Putamen (tissue), 1 donor: ENCODE results near the gene PLB1.

Experiments
- DNase-seq: peaks from one replicate; pipeline ENCODE4 v3.0.0-alpha.2; 2016; ENCODE audit warnings: low spot score

PLB1 gene

DNA sequence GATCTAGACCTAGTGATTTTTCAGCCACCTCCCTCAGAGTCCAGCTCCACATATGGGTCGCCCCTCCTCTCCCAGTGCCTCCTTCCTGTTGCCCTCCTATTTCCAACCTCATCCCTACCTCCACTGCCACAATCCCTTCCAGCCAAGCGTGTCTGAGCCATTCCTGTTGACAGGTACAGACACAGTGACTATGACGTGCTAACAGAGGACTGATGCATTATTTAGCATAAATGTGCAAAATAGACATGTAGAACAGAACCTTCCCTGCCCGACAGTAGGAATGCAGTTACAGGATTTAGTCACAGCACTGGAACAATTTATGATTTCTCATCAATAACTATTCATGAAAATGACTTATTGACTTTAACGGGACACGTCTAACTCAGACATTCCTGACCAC, 171.4 kb downstream of the PLB1 start:
- no peak for DNase-seq

DNA sequence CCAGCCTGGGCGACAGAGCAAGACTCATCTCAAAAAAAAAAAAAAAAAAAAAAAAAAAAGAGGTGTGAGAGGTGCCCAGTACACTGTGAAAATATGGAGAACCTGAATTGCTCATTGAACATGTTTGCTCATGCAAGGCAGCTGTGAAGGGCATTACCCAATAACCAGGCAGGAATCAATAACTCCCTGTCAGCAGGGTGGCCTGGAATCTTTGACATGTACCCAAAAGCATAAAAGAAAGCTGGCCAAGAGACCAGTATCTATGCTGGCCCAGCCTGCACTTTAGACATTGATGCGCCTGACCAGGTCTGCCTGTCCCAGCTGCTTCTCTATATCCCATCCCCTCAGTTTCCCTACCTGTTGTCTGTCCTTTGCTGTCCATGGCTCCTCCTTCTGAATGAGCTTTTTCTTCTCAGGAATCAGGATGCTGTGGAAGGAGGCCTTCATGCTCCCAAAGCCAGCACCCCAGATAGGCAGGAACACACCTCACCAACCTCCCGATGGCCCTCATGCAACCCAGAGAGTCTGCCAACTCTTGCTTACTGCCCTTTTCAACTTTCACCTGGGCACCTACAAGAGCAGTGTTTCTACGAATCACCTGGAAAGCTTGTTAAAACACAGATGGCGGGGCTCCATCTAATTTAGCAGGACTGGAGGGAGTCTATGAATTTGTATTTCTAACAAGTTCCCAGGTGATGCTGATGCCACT, 172.4 kb downstream of the PLB1 start:
- no peak for DNase-seq

DNA sequence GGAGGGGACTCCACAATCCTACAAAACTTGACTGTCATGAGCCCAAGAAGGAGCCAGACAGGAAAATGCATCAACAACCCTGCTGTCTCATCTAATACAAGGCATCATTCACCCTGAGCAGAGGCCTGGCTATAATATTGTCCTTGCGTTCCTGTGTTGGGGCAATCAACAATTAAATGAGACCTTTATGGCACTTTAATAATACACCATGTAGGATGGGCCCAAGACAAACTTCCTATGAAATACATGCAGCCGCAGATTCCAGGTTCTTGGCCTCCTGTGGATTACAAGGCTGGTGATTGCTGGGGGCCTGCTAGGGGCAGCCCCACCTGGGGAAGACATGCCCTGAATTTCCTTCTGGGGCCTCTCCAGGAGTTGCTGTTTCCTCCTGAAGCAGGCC, 173.0 kb downstream of the PLB1 start:
- DNase-seq, result no peak

DNA sequence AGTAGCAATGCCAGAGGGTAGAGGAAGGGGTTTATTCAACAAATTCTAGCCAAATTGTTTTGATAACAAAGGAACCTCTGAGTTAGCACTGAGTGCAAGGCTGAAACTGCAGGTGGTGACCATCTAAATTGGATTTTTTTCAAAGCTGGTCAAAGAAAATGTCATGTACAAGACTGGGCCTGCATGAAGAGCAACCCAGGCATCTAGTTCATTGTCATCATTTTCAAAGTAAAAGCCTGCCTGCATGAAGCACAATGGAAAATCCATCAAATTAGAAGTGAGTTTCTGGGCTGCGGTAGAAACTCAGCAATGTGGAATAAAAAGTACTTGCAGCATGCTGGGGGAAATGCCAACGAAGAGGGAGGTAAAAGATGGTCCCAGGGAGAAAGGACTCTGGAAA, 175.0 kb downstream of the PLB1 start:
- no peak for DNase-seq

DNA sequence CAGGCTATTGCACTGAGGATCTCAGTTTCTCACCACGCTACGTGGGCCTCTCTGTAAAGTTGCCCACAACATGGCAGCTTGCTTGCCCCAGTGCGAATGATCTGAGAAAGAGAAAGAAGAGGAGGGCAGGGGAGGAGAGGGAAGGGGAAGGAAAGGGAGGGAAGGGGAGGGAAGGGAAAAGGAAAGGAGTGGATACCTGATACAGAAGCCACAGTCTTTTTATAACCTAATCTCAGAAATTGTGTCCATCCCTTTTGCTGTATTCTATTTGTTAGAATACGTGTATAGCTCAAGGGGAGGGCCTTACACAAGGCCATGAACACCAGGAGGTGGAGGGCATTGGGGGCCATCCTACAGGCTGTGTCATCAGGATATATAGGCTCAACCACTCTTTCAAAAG, 177.5 kb downstream of the PLB1 start:
- DNase-seq, result no peak

DNA sequence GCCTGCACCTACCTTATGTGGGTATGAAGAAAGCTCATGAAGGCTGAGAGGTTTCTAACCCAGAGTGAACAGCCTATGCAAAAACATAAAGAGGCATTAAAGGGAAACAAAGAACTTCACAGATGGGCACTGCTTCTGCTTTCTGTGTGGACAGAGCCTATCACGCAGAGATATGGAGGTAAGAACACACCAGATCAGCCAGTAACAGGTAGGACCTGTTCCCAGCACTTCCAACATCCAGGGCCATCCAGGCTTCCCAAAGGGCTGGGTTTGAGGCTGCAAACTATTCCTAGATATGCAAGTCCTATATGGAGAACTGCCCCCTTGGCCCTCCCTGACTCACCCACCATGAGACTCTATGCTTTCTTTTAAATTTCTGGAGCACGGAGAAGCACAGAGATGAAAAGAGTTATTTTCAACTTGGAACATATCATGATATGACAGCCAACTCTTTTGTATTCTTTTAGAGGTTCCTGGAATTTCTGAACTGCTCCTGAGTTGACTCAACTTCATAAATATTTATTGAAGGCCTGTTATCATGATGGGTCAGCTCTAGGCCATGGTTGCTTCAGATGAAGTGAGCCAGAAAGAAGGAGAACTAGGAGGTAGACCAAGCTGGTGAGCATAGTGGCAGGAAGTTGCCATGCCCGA, 178.3 kb downstream of the PLB1 start:
- no peak for DNase-seq

DNA sequence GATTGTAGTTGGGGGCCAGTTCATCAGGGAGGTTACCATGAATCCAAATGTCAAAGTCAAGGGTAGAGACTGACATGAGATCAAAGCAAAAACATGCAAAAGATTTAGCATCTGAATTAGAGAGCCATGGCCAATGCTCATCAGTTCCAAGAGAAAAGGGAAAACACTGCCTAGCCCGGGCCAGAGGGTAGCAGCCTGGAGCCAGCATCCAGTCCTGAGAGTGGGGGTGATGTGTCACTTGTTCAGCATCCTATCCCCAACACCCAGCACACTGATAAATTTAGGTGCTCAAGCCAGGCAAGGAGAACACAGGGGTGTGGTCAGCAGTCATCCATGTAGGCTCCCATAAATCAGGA, 178.8 kb downstream of the PLB1 start:
- no peak for DNase-seq

DNA sequence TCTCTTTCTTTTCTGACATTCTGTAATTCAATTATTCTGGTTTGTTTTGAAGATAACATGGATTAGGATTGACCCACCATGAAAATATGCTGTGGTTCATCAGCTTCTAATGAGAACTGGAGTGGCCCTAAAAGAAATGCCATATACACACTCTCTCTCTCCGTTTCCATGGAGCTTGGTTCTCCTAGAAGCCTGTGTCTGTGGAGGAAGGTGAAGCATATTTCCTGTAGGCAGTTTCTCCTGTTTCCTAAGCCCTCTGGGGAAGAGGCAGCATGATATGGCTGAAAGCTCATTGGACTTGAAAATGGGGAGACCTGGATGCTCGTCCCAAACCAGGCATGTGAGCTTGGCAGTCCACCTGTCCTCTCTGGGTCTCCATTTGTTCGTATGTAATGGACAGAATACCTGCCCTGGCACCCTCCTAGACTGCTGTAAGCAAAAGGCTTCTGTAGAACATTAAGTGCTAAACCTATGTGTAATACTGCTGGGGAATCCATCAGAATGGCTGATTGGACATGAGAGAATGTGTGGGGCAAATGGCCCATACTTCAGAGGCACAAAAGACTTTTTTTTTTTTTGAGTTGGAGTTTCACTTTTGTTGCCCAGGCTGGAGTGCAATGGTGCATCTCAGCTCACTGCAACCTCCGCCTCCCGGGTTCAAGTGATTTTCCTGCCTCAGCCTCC, 180.4 kb downstream of the PLB1 start:
- no peak for DNase-seq

DNA sequence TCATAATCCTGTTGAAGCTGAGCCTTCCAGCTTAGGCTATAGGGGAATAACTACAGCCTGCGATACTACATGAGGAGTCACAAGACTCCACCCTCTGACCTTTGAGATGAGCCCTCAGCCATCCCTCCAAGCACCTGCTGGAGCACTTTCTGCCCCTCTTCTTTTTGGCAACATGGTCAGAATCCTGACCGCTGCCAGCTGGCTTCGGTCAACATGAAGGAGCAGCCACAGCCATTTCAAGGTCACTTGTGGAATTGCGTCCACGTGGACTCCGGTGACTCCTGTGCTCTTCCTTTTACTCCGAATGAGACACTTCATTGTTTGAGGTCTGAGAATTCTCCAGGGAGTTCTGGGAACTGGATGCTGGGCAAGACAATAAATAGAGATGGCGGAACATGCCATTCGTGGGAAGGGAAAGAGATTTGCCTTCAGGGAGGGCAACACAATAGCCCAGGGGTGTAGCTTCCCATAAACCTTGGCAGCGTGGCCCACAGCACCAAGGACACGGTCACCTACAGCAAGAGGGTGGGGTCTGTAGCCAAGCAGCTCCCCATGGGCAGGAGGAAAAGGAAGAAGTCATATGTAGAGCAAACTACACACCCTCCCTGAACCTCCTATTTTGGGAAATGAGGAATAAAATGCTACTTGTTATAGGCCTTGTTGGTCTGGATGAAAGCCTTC, 182.5 kb downstream of the PLB1 start:
- no peak for DNase-seq

DNA sequence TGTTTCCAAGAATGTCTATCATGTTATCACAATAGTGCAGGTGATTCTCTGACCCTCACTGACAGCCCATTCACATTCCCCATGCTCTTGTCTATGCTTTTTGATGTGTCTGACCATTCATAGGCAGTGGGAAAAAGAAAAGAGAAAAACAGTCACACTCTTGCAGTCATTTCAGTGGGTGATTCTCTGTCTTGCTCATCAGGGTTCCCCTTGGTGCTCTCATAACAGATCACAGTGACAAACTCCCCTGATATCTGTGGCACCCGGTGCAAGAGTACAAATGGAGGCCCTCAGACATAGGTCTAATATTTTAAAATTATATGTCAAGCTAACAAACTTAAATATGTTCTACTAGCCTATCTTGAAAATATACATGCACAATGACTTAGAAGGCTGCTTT, 183.1 kb downstream of the PLB1 start:
- no peak for DNase-seq

DNA sequence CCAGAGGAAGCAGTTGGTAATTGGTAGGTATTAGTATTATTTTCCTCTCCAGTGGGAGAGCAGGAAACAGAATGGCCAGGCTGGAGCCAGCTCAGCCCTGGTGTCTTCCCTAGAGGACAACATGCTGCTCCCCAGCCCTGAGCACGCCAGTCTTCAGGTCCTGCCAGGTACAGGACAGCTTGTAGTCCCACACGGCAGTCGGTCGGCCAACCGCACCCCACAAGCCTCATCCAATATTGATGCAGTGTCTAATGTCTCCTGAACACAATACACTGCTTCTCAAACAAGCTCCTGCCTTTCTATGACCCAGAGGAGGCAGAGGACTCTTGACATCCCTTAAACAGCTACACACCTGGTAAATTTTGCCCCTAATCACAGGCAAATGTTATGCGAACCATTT, 184.8 kb downstream of the PLB1 start:
- DNase-seq, result no peak

DNA sequence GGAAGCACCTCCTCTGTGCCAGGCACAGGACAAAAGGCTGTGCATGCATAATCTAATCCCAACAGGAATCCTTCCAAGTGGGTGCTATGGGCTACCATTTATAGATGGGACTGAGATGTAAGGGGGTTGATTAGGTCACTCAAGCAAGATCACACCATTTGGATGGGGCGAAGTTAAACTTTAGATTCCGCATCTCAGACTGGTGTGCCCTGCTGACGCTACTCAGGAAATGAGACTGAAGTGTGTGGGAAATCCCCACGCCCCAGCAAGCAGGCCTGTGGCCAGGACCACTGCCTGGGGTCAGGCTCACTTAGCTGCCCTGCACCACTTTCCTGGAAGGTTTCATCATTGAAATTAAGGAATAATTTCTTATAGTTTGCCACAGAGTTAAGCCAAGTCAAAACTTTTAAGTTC, 185.3 kb downstream of the PLB1 start:
- no peak for DNase-seq

DNA sequence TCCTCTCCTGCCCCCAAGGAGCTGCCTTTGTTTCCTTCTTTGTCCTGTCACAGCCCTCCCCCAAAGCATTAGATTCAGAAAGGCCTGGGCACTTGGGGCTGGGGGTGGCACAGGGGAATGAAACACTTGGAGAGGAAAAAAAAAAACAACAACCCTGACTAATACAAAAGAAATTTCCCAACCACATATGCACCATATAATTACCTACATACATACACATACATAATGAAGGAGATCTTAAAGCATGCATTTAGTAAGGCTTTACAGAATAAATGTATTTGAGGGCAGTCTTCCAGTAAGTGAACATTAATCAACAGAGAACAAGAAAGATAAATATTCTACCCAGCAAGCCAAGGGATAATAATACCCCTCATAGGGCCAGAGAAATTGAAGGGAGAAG, 185.7 kb downstream of the PLB1 start:
- DNase-seq, result no peak

DNA sequence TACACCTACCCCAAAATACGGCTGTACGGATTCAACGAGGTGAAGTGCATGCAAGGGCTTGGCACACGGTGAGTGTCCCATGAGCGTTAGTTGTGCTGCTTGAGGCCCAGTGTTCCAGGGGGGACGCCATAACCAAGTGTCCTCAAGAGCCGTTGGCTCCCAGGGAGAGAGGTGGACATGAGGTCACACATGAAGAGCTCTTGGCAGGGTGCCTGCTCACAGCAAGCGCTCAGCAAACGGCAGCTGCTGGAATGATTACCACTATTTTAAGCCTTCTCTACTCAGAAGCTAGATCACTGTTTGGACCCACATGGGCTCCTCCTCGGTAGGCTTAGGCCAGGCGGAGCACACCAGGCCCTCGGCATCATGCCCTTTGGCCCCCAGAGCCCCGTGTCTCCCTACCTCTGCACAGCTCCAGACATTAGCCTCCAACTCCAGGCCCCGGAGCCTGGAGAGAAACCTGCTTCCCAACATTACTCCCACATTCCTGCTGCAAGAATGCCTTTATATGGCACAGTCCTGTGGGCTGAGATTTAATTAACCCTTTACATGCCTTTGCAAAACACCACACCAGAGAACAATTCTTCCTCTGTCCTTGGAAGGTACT, 187.3 kb downstream of the PLB1 start:
- DNase-seq, result peak; percentile 39

DNA sequence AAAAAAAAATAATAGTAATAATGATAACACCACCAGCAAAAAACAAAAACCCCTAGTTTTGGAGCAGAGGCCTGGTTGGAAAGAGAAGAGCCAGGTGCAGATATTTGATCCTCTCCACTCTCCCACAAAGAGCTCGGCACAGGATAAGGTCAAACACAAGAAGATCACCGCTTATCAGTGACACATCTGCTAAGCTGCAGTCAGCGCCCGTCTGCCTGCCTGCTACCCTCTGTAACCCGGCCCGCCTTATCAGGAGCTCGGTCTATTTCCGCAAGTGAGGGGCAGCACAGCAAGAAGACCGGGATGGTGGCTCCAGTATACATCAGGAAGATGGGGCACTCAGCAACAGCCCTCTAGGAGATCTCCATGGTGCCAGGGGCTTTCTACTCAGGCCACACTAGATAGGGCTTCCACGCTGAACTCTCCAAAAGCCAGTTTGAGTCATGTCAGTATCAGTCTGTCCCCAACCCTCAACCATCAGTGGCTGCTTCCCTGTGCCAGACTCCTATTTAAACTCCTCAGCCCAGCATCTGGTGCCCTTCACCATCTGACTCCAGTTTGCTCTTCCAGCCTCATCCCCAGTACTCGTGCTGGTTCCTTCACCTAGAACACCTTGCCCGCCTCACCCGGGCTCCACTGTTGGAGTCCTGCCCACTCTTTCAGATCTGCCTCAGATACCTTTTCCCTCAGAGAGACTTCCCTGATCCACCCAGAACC, 188.4 kb downstream of the PLB1 start:
- DNase-seq, result no peak

DNA sequence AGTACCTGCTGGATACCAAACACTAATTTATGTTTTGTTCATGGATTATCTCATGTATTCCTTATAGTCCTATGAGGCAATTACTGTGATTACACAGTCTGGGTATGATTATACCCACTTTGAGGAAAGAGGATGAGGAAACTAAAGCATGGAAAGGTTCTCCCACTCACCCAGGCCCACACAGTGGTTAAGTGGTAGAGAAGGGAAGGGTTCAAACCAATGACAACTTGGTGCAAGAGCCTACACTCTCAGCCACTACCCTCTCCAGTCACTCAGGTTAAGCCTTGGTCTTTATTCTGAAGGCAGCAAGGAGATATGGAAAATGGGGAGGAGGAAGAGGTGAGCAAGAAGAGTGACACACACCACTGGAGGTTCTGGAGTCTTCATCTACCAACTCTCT, 191.3 kb downstream of the PLB1 start:
- no peak for DNase-seq

DNA sequence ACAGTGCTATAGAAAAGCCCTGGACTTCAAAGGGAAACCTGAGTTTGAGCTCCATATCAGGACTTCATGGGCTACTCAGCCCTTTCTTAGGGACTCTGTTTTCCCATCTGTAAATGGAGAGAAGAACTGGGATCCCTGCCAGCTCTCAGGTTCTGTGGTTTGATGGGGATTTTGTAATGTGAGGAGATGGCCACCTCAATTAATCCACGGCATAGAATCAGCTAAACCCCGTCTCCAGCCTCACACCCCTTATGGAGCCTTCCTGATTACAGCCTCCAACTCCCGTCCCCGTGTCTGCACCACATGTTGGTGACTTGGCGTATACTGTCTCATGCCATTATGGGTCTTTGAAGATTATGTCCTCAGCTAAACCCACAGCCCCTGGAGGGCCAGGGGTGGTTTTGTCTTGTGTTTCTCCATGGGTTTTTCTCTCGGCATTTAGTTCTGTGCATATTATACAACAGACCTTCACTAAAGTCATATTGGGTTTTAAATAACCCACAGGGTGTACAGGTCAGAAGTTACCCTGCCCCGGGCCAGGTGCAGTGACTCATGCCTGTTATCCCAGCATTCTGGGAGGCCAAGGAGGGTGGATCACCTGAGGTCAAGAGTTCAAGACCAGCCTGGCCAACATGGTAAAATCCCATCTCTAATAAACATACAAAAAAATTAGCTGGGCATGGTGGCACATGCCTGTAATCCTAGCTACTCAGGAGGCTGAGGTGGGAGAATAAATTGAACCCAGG, 192.0 kb downstream of the PLB1 start:
- no peak for DNase-seq

DNA sequence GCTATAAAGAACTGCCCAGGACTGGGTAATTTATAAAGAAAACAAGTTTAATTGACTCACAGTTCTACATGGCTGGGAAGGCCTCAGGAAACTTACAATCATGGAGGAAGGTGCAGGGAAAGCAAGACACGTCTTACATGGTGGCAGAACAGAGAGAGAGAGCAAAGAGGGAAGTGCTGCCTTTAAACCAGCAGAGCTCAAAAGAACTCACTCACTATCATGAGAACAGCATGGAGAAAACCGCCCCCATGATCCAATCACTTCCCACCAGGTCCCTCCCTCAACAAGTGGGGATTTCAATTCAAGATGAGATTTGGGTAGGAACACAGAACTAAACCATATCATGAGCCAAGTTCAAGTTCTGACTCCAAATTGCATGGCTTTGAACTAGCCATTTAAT, 193.0 kb downstream of the PLB1 start:
- DNase-seq, result no peak

DNA sequence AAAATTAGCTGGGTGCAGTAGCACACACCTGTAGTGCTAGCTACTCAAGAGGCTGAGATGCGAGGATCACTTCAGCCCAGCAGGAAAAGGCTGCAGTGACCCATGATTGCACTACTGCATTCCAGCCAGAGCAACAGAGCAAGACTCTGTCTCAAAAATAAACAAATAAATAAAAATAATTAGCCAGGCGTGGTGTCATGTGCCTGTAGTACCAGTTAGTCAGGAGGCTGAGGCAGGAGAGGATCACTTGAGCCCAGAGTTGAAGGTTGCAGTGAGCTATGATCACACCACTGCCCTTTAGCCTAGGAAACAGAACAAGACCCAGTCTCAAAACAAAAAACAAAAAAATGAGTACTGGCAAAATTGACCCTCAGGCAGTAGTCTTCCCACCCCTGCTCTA, 193.9 kb downstream of the PLB1 start:
- no peak for DNase-seq

DNA sequence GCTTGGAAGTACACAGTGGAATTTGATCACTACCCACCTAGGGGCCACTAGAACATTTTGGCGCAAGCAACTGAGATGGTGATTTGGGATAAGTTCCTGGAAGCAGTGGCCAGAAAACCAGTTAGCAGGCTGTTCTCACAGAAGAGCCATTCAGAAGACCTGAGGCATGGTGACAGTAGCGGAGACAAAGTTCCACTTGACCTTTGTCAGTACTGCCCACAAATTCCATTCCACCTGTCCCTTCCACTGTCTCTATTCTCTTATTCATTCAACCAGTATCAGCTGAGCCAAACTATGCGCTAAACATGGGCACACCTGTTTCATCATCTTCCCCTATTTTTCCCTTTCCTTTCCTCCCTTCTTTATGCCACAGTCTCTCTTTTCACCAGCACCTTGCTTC, 196.6 kb downstream of the PLB1 start:
- no peak for DNase-seq

DNA sequence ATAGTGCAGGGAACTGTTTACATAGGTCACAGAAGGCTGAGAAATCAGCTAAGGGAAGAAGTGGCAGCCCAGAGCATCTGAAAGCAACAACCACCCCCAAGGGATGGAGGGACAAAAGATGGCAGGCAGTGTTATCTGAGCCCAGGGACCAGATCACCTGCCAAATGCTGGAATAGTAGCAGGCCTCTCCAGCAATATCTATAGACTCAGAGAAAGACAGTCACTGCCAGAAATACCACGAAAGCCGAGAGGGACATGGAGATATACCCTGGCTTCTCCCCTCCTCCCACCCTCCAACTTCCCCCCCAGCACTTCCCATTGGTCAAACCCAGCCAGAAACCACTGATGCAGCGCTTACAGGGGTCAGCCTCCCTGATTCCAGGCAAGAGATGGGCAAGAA, 197.4 kb downstream of the PLB1 start:
- no peak for DNase-seq
